Measurements from ENCODE around the gene ODF2. TPM values are rescaled to one million over a fixed set of nuclear protein-coding genes. Genes with fewer than 3 reads are reported as not detected.

Gene ODF2
- total and polyA plus RNA-seq, 2 donors (not counting 3 experiments of a cell fraction or from before 2014, with no cell fraction given), result 16.7 to 49.5 TPM

DNA sequence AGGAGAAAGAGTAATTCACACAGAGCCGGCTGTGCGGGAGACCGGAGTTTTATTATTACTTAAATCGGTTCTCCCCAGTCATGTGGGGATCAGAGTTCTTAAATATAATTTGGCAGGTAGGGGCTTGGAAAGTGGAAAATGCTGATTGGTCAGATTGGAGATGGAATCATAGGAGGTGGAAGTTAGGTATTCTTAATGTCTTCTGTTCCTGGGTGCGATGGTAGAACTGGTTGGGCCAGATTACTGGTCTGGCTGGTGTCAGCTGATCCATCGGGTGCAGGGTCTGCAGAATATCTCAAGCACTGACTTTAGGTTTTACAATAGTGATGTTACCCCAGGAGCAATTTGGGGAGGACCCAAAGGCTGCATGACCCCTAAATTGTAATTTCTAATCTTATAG, 39.8 kb upstream of the ODF2 start:
- H3K4me3 ChIP-seq (replicated peaks in 1 of 3; ENCODE audit: insufficient read depth in 1 of 3, low read depth in 1 of 3, low read length in 3 of 3), result no peak overlapping the region
- POLR2A ChIA-PET, result no interaction called here
- H2AFZ ChIP-seq (ENCODE audit: low read depth, low read length), result no peak overlapping the region
- intact Hi-C loops (cut with micrococcal nuclease), result no loop called here
- H3K36me3 ChIP-seq (ENCODE audit: control insufficient read depth in 2 of 2, extremely low read depth in 1 of 2, insufficient read depth in 2 of 2, low read length in 2 of 2), result no peaks in the 10 kb centered on the region
- DNase-seq (ENCODE audit: low read depth, low spot score) (no peak), FAIRE-seq (no peak)
- no peak overlapping the region for H3K9ac ChIP-seq (replicated peaks; ENCODE audit: extremely low read depth, insufficient read depth, low read length)
- peaks cover 6% of the 10 kb centered on the region for H3K4me1 ChIP-seq (ENCODE audit: control insufficient read depth, extremely low read depth, insufficient read depth, low read length)
- H4K20me1 ChIP-seq (replicated peaks; ENCODE audit: control insufficient read depth, extremely low read depth, insufficient read depth, low read length), result no peaks in the 10 kb centered on the region
- H3K27me3 ChIP-seq (ENCODE audit: control insufficient read depth in 2 of 2, insufficient read depth in 2 of 2, low read length in 2 of 2), result peaks cover 9 to 12% of the 10 kb centered on the region in 2 experiments
- no peaks in the 10 kb centered on the region for H3K79me2 ChIP-seq (ENCODE audit: control insufficient read depth, insufficient read depth, low read length)
- H3K27ac ChIP-seq (ENCODE audit: insufficient read depth, low read depth, low read length), result no peak overlapping the region
- H3K9me1 ChIP-seq (replicated peaks; ENCODE audit: control insufficient read depth, extremely low read depth, insufficient read depth, low read length), result no peaks in the 10 kb centered on the region
- TF ChIP-seq POLR2A (IDR thresholded peaks at IDR 0.05; ENCODE audit: low read depth, low read length) (no peak), EZH2 (IDR thresholded peaks at IDR 0.05; ENCODE audit: borderline replicate concordance, low read depth, low read length, severe bottlenecking) (peak; percentile 40)
- no TSS peak for BruUV-seq (replicated peaks)
- no peaks in the 10 kb centered on the region for H3K9me3 ChIP-seq (replicated peaks; ENCODE audit: control insufficient read depth, insufficient read depth, low read length)
- CTCF ChIA-PET, result interaction anchor here (1.5 to 7.4 kb wide), 2 partner anchors 54 to 75 kb away, joined by 3 to 108 read pairs; no protein-coding TSS in a partner anchor
- H3K4me2 ChIP-seq (ENCODE audit: insufficient read depth, low read length), result no peak overlapping the region
- dilution Hi-C loops (cut with MboI; ENCODE audit: extremely low pct_ligation_motif_present, low sequenced_read_pairs), result no loop called here

- dilution Hi-C loops (cut with MboI; ENCODE audit: extremely low pct_ligation_motif_present, low sequenced_read_pairs), result no loop called here
- intact Hi-C loops (cut with micrococcal nuclease), result no loop called here
- no peak overlapping the region for H3K27ac ChIP-seq (ENCODE audit: insufficient read depth, low read depth, low read length)
- no peaks in the 10 kb centered on the region for H3K36me3 ChIP-seq (ENCODE audit: control insufficient read depth in 2 of 2, extremely low read depth in 1 of 2, insufficient read depth in 2 of 2, low read length in 2 of 2)
- H3K4me1 ChIP-seq (ENCODE audit: control insufficient read depth, extremely low read depth, insufficient read depth, low read length), result peaks cover 11% of the 10 kb centered on the region
- peaks cover 9 to 12% of the 10 kb centered on the region in 2 experiments for H3K27me3 ChIP-seq (ENCODE audit: control insufficient read depth in 2 of 2, insufficient read depth in 2 of 2, low read length in 2 of 2)
- no peaks in the 10 kb centered on the region for H3K9me3 ChIP-seq (replicated peaks; ENCODE audit: control insufficient read depth, insufficient read depth, low read length)
- no peak overlapping the region for H3K4me2 ChIP-seq (ENCODE audit: insufficient read depth, low read length)
- no peak overlapping the region for H3K9ac ChIP-seq (replicated peaks; ENCODE audit: extremely low read depth, insufficient read depth, low read length)
- H3K9me1 ChIP-seq (replicated peaks; ENCODE audit: control insufficient read depth, extremely low read depth, insufficient read depth, low read length), result no peaks in the 10 kb centered on the region
- DNase-seq (ENCODE audit: low read depth, low spot score) (no peak), FAIRE-seq (no peak)
- BruUV-seq (replicated peaks), result no TSS peak
- no peak overlapping the region for H2AFZ ChIP-seq (ENCODE audit: low read depth, low read length)
- H3K4me3 ChIP-seq (replicated peaks in 1 of 3; ENCODE audit: insufficient read depth in 1 of 3, low read depth in 1 of 3, low read length in 3 of 3), result no peak overlapping the region
- TF ChIP-seq, protein P1, sequence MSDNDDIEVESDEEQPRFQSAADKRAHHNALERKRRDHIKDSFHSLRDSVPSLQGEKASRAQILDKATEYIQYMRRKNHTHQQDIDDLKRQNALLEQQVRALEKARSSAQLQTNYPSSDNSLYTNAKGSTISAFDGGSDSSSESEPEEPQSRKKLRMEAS (IDR thresholded peaks at IDR 0.05; ENCODE audit: insufficient read depth, insufficient read length), result no peak
- no peak for TF ChIP-seq POLR2AphosphoS5 (IDR thresholded peaks at IDR 0.05; ENCODE audit: insufficient read depth, low read depth, low read length)
- no peak for TF ChIP-seq JUN (IDR thresholded peaks at IDR 0.05; ENCODE audit: borderline replicate concordance, insufficient read depth, insufficient read length, low read depth)
- TF ChIP-seq FOS (IDR thresholded peaks at IDR 0.05; ENCODE audit: borderline replicate concordance, insufficient read depth, low read length), result no peak
- TF ChIP-seq, protein P2, sequence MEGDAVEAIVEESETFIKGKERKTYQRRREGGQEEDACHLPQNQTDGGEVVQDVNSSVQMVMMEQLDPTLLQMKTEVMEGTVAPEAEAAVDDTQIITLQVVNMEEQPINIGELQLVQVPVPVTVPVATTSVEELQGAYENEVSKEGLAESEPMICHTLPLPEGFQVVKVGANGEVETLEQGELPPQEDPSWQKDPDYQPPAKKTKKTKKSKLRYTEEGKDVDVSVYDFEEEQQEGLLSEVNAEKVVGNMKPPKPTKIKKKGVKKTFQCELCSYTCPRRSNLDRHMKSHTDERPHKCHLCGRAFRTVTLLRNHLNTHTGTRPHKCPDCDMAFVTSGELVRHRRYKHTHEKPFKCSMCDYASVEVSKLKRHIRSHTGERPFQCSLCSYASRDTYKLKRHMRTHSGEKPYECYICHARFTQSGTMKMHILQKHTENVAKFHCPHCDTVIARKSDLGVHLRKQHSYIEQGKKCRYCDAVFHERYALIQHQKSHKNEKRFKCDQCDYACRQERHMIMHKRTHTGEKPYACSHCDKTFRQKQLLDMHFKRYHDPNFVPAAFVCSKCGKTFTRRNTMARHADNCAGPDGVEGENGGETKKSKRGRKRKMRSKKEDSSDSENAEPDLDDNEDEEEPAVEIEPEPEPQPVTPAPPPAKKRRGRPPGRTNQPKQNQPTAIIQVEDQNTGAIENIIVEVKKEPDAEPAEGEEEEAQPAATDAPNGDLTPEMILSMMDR (IDR thresholded peaks at IDR 0.05; ENCODE audit: extremely low read depth in 1 of 2, insufficient read depth in 1 of 2, low read depth in 1 of 2, low read length in 2 of 2), result no peak
- TF ChIP-seq GATA2 (IDR thresholded peaks at IDR 0.05; ENCODE audit: insufficient read depth, insufficient read length, low read depth, low read length), result no peak
- no peak for TF ChIP-seq MYC (IDR thresholded peaks at IDR 0.05; ENCODE audit: low read depth, low read length)
- no peak for TF ChIP-seq EZH2 (IDR thresholded peaks at IDR 0.05; ENCODE audit: borderline replicate concordance, low read depth, low read length, severe bottlenecking)
- no peak for TF ChIP-seq POLR2A (IDR thresholded peaks at IDR 0.05; ENCODE audit: low read depth, low read length)
- POLR2A ChIA-PET, result no interaction called here
- H4K20me1 ChIP-seq (replicated peaks; ENCODE audit: control insufficient read depth, extremely low read depth, insufficient read depth, low read length), result no peaks in the 10 kb centered on the region
- H3K79me2 ChIP-seq (ENCODE audit: control insufficient read depth, insufficient read depth, low read length), result no peaks in the 10 kb centered on the region
- CTCF ChIA-PET, result interaction anchor here (1.5 to 7.4 kb wide), 2 partner anchors 55 to 75 kb away, joined by 3 to 108 read pairs; no protein-coding TSS in a partner anchor
Observed at GRCh38 chr9:128416432-128417019, 39.3 kb upstream of the ODF2 start.
